Liver (tissue), 9 donors: ENCODE results near the gene MANF. TPM values are rescaled to one million over a fixed set of nuclear protein-coding genes. Genes with fewer than 3 reads are reported as not detected.

ENCODE experiments used
- DNase-seq: peaks from one replicate; pipeline ENCODE4 v3.0.0-alpha.2; 2017; ENCODE audit warnings: low spot score
- H3K27ac ChIP-seq, 2 donors: one replicate each; pipeline ENCODE4 v1.7.0; 2013; ENCODE audit warnings: inconsistent platforms in 2 of 2, low read length in 2 of 2, control low read depth in 1 of 2, low read depth in 1 of 2, mild to moderate bottlenecking in 1 of 2
- H3K27me3 ChIP-seq, 4 donors: one replicate each; pipeline versions ENCODE4 v1.6.1 to v1.7.0; 2013; ENCODE audit warnings: low read length in 3 of 4, inconsistent platforms in 1 of 4, mild to moderate bottlenecking in 1 of 4, moderate library complexity in 1 of 4; ENCODE audit not compliant: control insufficient read depth in 4 of 4, insufficient read depth in 4 of 4
- H3K36me3 ChIP-seq, 4 donors: one replicate each; pipeline versions ENCODE4 v1.6.1 to v1.7.0; 2013; ENCODE audit warnings: low read length in 3 of 4, mild to moderate bottlenecking in 3 of 4, low read depth in 1 of 4, moderate library complexity in 1 of 4; ENCODE audit not compliant: control insufficient read depth in 4 of 4, insufficient read depth in 3 of 4
- H3K4me1 ChIP-seq, 4 donors: one replicate each; pipeline versions ENCODE4 v1.6.1 to v1.7.0; 2013; ENCODE audit warnings: low read length in 3 of 4, mild to moderate bottlenecking in 3 of 4, moderate library complexity in 1 of 4; ENCODE audit not compliant: control insufficient read depth in 4 of 4, insufficient read depth in 4 of 4
- H3K4me3 ChIP-seq, 3 donors: one replicate each; pipeline versions ENCODE4 v1.6.1 to v1.7.0; 2013; ENCODE audit warnings: low read length in 3 of 3, control low read depth in 1 of 3, low read depth in 1 of 3, mild to moderate bottlenecking in 1 of 3
- H3K9ac ChIP-seq, 2 donors: one replicate each; pipeline ENCODE4 v1.7.0; 2013; ENCODE audit warnings: low read length in 2 of 2, mild to moderate bottlenecking in 2 of 2, moderate library complexity in 2 of 2, control low read depth in 1 of 2, low read depth in 1 of 2
- H3K9me3 ChIP-seq, 4 donors: one replicate each; pipeline versions ENCODE4 v1.6.1 to v1.7.0; 2013; ENCODE audit warnings: low read length in 3 of 4; ENCODE audit not compliant: control insufficient read depth in 4 of 4
- ATF3 ChIP-seq: IDR thresholded peaks from 2 replicates; pipeline ENCODE4 v1.6.1; 2016; ENCODE audit warnings: antibody characterized with exemption
- EGR1 ChIP-seq, 2 donors: IDR thresholded peaks; 2 replicates each; pipeline ENCODE4 v1.6.1; 2016 to 2018; ENCODE audit warnings: antibody characterized with exemption in 2 of 2, low read depth in 2 of 2
- FOXA1 ChIP-seq: IDR thresholded peaks from 2 replicates; pipeline ENCODE4 v1.6.1; 2016; ENCODE audit warnings: antibody characterized with exemption
- FOXA2 ChIP-seq: IDR thresholded peaks from 2 replicates; pipeline ENCODE4 v1.6.1; 2016; ENCODE audit warnings: antibody characterized with exemption
- GABPA ChIP-seq, 2 donors: IDR thresholded peaks in 1 of 2; conservative IDR thresholded peaks in 1 of 2; 2 replicates each; pipeline ENCODE4 v1.6.1; 2016; ENCODE audit warnings: antibody characterized with exemption in 2 of 2, mild to moderate bottlenecking in 1 of 2, moderate library complexity in 1 of 2
- HNF4G ChIP-seq: IDR thresholded peaks from 2 replicates; pipeline ENCODE4 v1.6.1; 2016; ENCODE audit warnings: antibody characterized with exemption
- JUND ChIP-seq, 2 donors: IDR thresholded peaks; 2 replicates each; pipeline ENCODE4 v1.6.1; 2016; ENCODE audit warnings: antibody characterized with exemption in 2 of 2
- RAD21 ChIP-seq, 2 donors: IDR thresholded peaks; 2 replicates each; pipeline ENCODE4 v1.6.1; 2016; ENCODE audit warnings: antibody characterized with exemption in 2 of 2, mild to moderate bottlenecking in 2 of 2
- REST ChIP-seq: IDR thresholded peaks from 2 replicates; pipeline ENCODE4 v1.6.1; 2016; ENCODE audit warnings: antibody characterized with exemption, mild to moderate bottlenecking
- RXRA ChIP-seq, 2 donors: IDR thresholded peaks; 2 replicates each; pipeline ENCODE4 v1.6.1; 2017 to 2018; ENCODE audit warnings: antibody characterized with exemption in 2 of 2, mild to moderate bottlenecking in 1 of 2
- SP1 ChIP-seq: IDR thresholded peaks from 2 replicates; pipeline ENCODE4 v1.6.1; 2018; ENCODE audit warnings: antibody characterized with exemption, mild to moderate bottlenecking
- TAF1 ChIP-seq: conservative IDR thresholded peaks from 2 replicates; pipeline ENCODE4 v1.6.1; 2016; ENCODE audit warnings: antibody characterized with exemption, mild to moderate bottlenecking
- YY1 ChIP-seq: IDR thresholded peaks from 2 replicates; pipeline ENCODE4 v1.6.1; 2016; ENCODE audit warnings: antibody characterized with exemption, mild to moderate bottlenecking
- WGBS: extraction: QIAGEN DNeasy Blood & Tissue Kit; methylation state at CpG from one replicate; pipeline ENCODE4 v1.1.7; 2013; 5-methylcytosine and 5-hydroxymethylcytosine counted together
- polyA plus RNA-seq, 2 donors: library from polyadenylated mRNA; stranded (reverse) in 1 of 2; unstranded in 1 of 2; fragments of 200-250 nt in 1 of 2; fragments of >200 nt in 1 of 2; fragmentation: Nextera tagmentation in 1 of 2; extraction: Ambion mirVana in 1 of 2; gene quantifications; one replicate each; pipeline versions ENCODE4 v1.2.1 to v1.2.3, GENCODE V29; 2013 to 2015
- total RNA-seq, 2 donors: library from RNA; depleted of rRNA; stranded (reverse); fragments of >200 nt; gene quantifications; one replicate each; pipeline ENCODE4 v1.2.3, GENCODE V29; 2014
- donor health status: healthy.
- donor health status: healthy.
- donor health status: healthy.
- donor health status: healthy.
- donor health status: healthy.

MANF gene
- total and polyA plus RNA-seq, 4 donors = 28.9 to 116 (median 75.6) TPM

GRCh38 chr3:51384055-51384725, 901 bp upstream of the MANF start:
- Histone ChIP-seq H3K27ac (peak overlapping the region; percentile 95 to 96), H3K27me3 (no peaks in the 10 kb centered on the region), H3K4me1 (peaks cover 0 to 42% (median 33%) of the 10 kb centered on the region in 4 donors), H3K36me3 (peaks cover 6 to 15% (median 13%) of the 10 kb centered on the region in 4 donors), H3K9ac (peak overlapping the region; percentile 90 to 93), H3K9me3 (no peaks in the 10 kb centered on the region), H3K4me3 (peak overlapping the region; percentile 82 to 99 (median 91))
- DNase-seq = no peak
- under 1% methylated on average over 29 of the region's 29 CpGs for WGBS
- TF ChIP-seq FOXA2 = no peak
- no peak for TF ChIP-seq JUND (IDR thresholded peaks at IDR 0.05)
- TF ChIP-seq TAF1 = peak; percentile 2

GRCh38 chr3:51385621-51386091, 565 bp downstream of the MANF start:
- no peak for DNase-seq
- TF ChIP-seq FOXA1 (no peak), ATF3 (no peak), RAD21 (IDR thresholded peaks at IDR 0.05) (no peak), TAF1 (no peak), EGR1 (IDR thresholded peaks at IDR 0.05; ENCODE audit: low read depth in 2 of 2) (no peak), FOXA2 (no peak), YY1 (no peak), GABPA (IDR thresholded peaks at IDR 0.05 in 1 of 2, conservative IDR thresholded peaks at IDR 0.05 in 1 of 2) (no peak), REST (no peak)
- H3K9ac ChIP-seq = peak overlapping the region; percentile 56 to 84
- H3K27ac ChIP-seq = peak overlapping the region; percentile 71 to 96
- H3K4me1 ChIP-seq = peaks cover 0 to 56% (median 46%) of the 10 kb centered on the region in 4 donors
- no peaks in the 10 kb centered on the region for H3K27me3 ChIP-seq
- H3K4me3 ChIP-seq = peak overlapping the region; percentile 63 to 94 (median 90)
- WGBS = 2% methylated on average over 18 of the region's 18 CpGs
- H3K9me3 ChIP-seq = no peaks in the 10 kb centered on the region
- H3K36me3 ChIP-seq = peaks cover 6 to 15% (median 13%) of the 10 kb centered on the region in 4 donors

- DNase-seq = no peak
- 28% methylated on average over 8 of the region's 8 CpGs for WGBS
- H3K9me3 ChIP-seq = no peaks in the 10 kb centered on the region
These were observed 1.2 kb downstream of the MANF start for GRCh38 chr3:51386159-51386851.

More at GRCh38 chr3:51386159-51386851, 1.2 kb downstream of the MANF start:
- H3K27me3 ChIP-seq = no peaks in the 10 kb centered on the region
- peaks cover 6 to 15% (median 13%) of the 10 kb centered on the region in 4 donors for H3K36me3 ChIP-seq
- TF ChIP-seq HNF4G (no peak), RXRA (IDR thresholded peaks at IDR 0.05) (no peak), ATF3 (no peak), SP1 (no peak)
- H3K4me1 ChIP-seq = peaks cover 0 to 58% (median 48%) of the 10 kb centered on the region in 4 donors
- H3K9ac ChIP-seq = peak overlapping the region; percentile 56 to 84
- H3K4me3 ChIP-seq = peak overlapping the region; percentile 63 to 94 (median 90)
- H3K27ac ChIP-seq = peak overlapping the region; percentile 71 to 96
